K562 (cell line): ENCODE measurements around the gene CRACR2B. TPM values are rescaled to one million over a fixed set of nuclear protein-coding genes. Genes with fewer than 3 reads are reported as not detected.
A peak's percentile ranks its signal among the peaks of the same experiment; 100 is the strongest.

Experiments used
- ATF7 ChIP-seq: fragments of 450-650 bp; IDR thresholded peaks from 2 replicates; pipeline ENCODE4 v1.7.1; 2014; ENCODE audit warnings: mild to moderate bottlenecking, moderate library complexity
- DPF2 ChIP-seq: fragments of 450-650 bp; IDR thresholded peaks from 2 replicates; pipeline ENCODE4 v1.6.1; 2016
- FOXJ3 ChIP-seq: sonication (generic); formaldehyde crosslinking; IDR thresholded peaks from 2 replicates; pipeline ENCODE4 v1.4.0; 2020; ENCODE audit warnings: mild to moderate bottlenecking, missing genetic modification reagents
- HBP1 ChIP-seq: fragments of 450-650 bp; formaldehyde crosslinking; IDR thresholded peaks from 2 replicates; pipeline ENCODE4 v1.4.0; 2022; ENCODE audit warnings: missing genetic modification characterization
- HMG20A ChIP-seq: fragments of 450-650 bp; formaldehyde crosslinking; conservative IDR thresholded peaks from 2 replicates; pipeline ENCODE4 v1.4.0; 2020; ENCODE audit warnings: mild to moderate bottlenecking, mixed read lengths
- IRF1 ChIP-seq: sonication (generic); formaldehyde crosslinking; IDR thresholded peaks from 2 replicates; pipeline ENCODE4 v1.8.0; 2022; ENCODE audit warnings: missing genetic modification reagents, mild to moderate bottlenecking, borderline replicate concordance
- MLLT1 ChIP-seq, 2 experiments: fragments of 450-650 bp; IDR thresholded peaks; 2 replicates each; pipeline ENCODE4 v1.6.1; 2016
- NCOA1 ChIP-seq: fragments of 450-650 bp; IDR thresholded peaks from 2 replicates; pipeline ENCODE4 v1.6.1; 2016; ENCODE audit warnings: low read depth
- NFE2 ChIP-seq: IDR thresholded peaks from 2 replicates; pipeline ENCODE4 v1.6.1; 2014; ENCODE audit warnings: antibody characterized with exemption, low read depth
- SRF ChIP-seq, 2 experiments: fragments of 250-450, 450-650 bp in 1 of 2; sonication (Bioruptor Pico) in 1 of 2; sonication (generic) in 1 of 2; formaldehyde crosslinking; IDR thresholded peaks; 2 replicates each; pipeline versions ENCODE4 v1.5.0 to v1.5.1; 2020 to 2022; ENCODE audit warnings: mild to moderate bottlenecking in 1 of 2, missing genetic modification reagents in 1 of 2
- ZBTB49 ChIP-seq: sonication (generic); formaldehyde crosslinking; IDR thresholded peaks from 2 replicates; pipeline ENCODE4 v1.8.0; 2022; ENCODE audit warnings: missing genetic modification reagents, mild to moderate bottlenecking, borderline replicate concordance
- ZNF384 ChIP-seq: IDR thresholded peaks from 2 replicates; pipeline ENCODE4 v1.6.1; 2012; ENCODE audit warnings: low read depth, low read length, improper control_type of control experiment
- ZNF507 ChIP-seq: conservative IDR thresholded peaks from 2 replicates; pipeline ENCODE4 v1.6.1; 2017; ENCODE audit warnings: missing genetic modification characterization, missing compliant biosample characterization
- ZNF785 ChIP-seq: fragments of 250-450 bp; sonication (Bioruptor Pico); IDR thresholded peaks from 2 replicates; pipeline ENCODE4 v1.4.0; 2020; ENCODE audit warnings: mild to moderate bottlenecking
- polyA plus RNA-seq, 8 experiments: library from polyadenylated mRNA; depleted of rRNA in 4 of 8; stranded (reverse) in 5 of 8; unstranded in 3 of 8; fragments of >200 nt; fragmentation: Nextera tagmentation in 2 of 8; fragmentation: Illumina TruSeq in 1 of 8; extraction: Ambion mirVana in 2 of 8; extraction: Trizol in 1 of 8; gene quantifications; 2 replicates each; pipeline versions ENCODE4 v1.2.1 to v1.2.3, GENCODE V29; 2011 to 2014; ENCODE audit warnings: inconsistent platforms in 1 of 8, missing spikeins in 1 of 8
- total RNA-seq, 7 experiments: library from RNA; depleted of rRNA in 6 of 7; stranded (reverse); fragments of >200 nt in 6 of 7; fragmentation: Illumina TruSeq in 2 of 7; extraction: Trizol in 2 of 7; gene quantifications; 2 replicates each; pipeline versions ENCODE4 v1.2.1 to v1.2.3, GENCODE V29; 2011 to 2021; ENCODE audit warnings: low replicate concordance in 1 of 7

CRACR2B gene
- total and polyA plus RNA-seq, 9 of the 15 experiments (the other 6 are each of a cell fraction or from before 2014, with no cell fraction given): 0.10 to 51.0 (median 6.0) TPM

GRCh38 chr11:818396-819128 is 9.2 kb upstream of the CRACR2B start, which contains the start of gene PNPLA2 (continued):
- TF ChIP-seq IRF1 (CRISPR knock-in tag): no peak
- TF ChIP-seq FOXJ3 (CRISPR knock-in tag): no peak
- TF ChIP-seq MLLT1 (IDR thresholded peaks at IDR 0.05): no peak
- no peak for TF ChIP-seq ZNF785 (CRISPR knock-in tag)
- no peak for TF ChIP-seq SRF (CRISPR knock-in tag; IDR thresholded peaks at IDR 0.05)
- no peak for TF ChIP-seq ZNF507 (tag)
- no peak for TF ChIP-seq NCOA1
- no peak for TF ChIP-seq ZBTB49 (CRISPR knock-in tag)
- TF ChIP-seq ATF7: peak; percentile 70
- no peak for TF ChIP-seq HMG20A (CRISPR knock-in tag)
- TF ChIP-seq NFE2: no peak
- TF ChIP-seq DPF2: no peak
- no peak for TF ChIP-seq ZNF384
- no peak for TF ChIP-seq HBP1
